DND-41 (cell line): Measurements from ENCODE around the gene EMP2.

ENCODE experiments used
- ATAC-seq: fragments of 200-7000 bp; cut with Tn5 transposase; 3 replicates; pipeline ENCODE4 v1.9.1; 2021; ENCODE audit warnings: low read depth; ENCODE audit not compliant: insufficient read depth
- DNase-seq: peaks from one replicate; pipeline ENCODE4 v3.0.0-alpha.2; 2020
- H2AFZ ChIP-seq: 2 replicates; pipeline ENCODE4 v1.6.0; 2012; ENCODE audit warnings: low read depth, low read length
- H3K27ac ChIP-seq: 2 replicates; pipeline ENCODE4 v1.5.1; 2012; ENCODE audit warnings: low read length, inconsistent platforms
- H3K27me3 ChIP-seq: fragments of 200-600 bp; sonication (generic); 2 replicates; pipeline ENCODE4 v1.6.0; 2012; ENCODE audit warnings: low read length, mild to moderate bottlenecking, inconsistent platforms; ENCODE audit not compliant: insufficient read depth, poor library complexity
- H3K36me3 ChIP-seq: 2 replicates; pipeline ENCODE4 v1.5.1; 2012; ENCODE audit warnings: low read length, inconsistent platforms; ENCODE audit not compliant: insufficient read depth
- H3K4me1 ChIP-seq: 2 replicates; pipeline ENCODE4 v1.5.1; 2012; ENCODE audit warnings: mild to moderate bottlenecking, low read length; ENCODE audit not compliant: insufficient read depth
- H3K4me2 ChIP-seq: 2 replicates; pipeline ENCODE4 v1.6.0; 2012; ENCODE audit warnings: mild to moderate bottlenecking, moderate library complexity, low read length, inconsistent platforms; ENCODE audit not compliant: insufficient read depth
- H3K4me3 ChIP-seq, 2 experiments: fragments of 200-600 bp in 1 of 2; shearing (Covaris generic) in 1 of 2; 2 replicates each; pipeline ENCODE4 v1.5.1; 2012 to 2016; ENCODE audit warnings: inconsistent platforms in 2 of 2, low read length in 2 of 2, mild to moderate bottlenecking in 2 of 2, low read depth in 1 of 2, moderate library complexity in 1 of 2
- H3K79me2 ChIP-seq: 2 replicates; pipeline ENCODE4 v1.6.0; 2012; ENCODE audit warnings: low read length, inconsistent platforms; ENCODE audit not compliant: insufficient read depth
- H3K9ac ChIP-seq: 2 replicates; pipeline ENCODE4 v1.6.0; 2012; ENCODE audit warnings: low read depth, mild to moderate bottlenecking, inconsistent platforms, low read length, moderate library complexity
- H3K9me3 ChIP-seq: 2 replicates; pipeline ENCODE4 v1.5.1; 2012; ENCODE audit warnings: low read length, moderate library complexity, mild to moderate bottlenecking, inconsistent platforms; ENCODE audit not compliant: insufficient read depth, severe bottlenecking
- H4K20me1 ChIP-seq: 2 replicates; pipeline ENCODE4 v1.6.0; 2012; ENCODE audit warnings: low read length; ENCODE audit not compliant: insufficient read depth
- EZH2 ChIP-seq: IDR thresholded peaks from 3 replicates; pipeline ENCODE4 v1.6.1; 2012; ENCODE audit warnings: borderline replicate concordance, low read depth, mild to moderate bottlenecking, moderate library complexity, low read length, inconsistent platforms; ENCODE audit not compliant: severe bottlenecking
- TF ChIP-seq, protein P1 (sequence below): IDR thresholded peaks from 2 replicates; pipeline ENCODE4 v1.5.1; 2012; ENCODE audit warnings: borderline replicate concordance, low read length, moderate library complexity, mild to moderate bottlenecking; ENCODE audit not compliant: poor library complexity, severe bottlenecking; ENCODE audit errors: extremely low read depth

Gene EMP2

DNA sequence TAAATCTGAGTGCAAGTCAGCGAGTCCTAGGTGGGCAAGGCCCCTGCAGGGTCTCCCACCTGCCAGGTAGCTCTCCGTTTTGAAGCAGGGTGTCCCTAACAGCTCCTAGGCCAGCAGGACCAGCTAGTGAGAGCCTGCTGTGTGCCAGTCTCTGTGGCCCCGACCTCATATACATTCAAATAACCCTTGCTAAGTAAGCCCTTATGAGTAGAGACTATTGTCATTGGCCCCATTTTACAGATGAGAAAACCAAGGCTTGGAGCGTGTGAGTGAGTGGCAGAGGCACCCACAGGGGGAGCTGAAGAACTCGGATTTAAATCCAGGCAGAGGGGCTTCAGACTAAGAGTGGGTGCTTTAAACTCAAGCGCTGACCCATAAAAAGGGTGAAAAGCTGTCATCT is 39.7 kb upstream of the EMP2 start:
- Histone ChIP-seq H3K4me1 (no peaks in the 10 kb centered on the region), H3K27ac (no peak overlapping the region), H3K4me3 (no peak overlapping the region), H2AFZ (no peak overlapping the region), H4K20me1 (no peaks in the 10 kb centered on the region), H3K9me3 (no peaks in the 10 kb centered on the region), H3K36me3 (no peaks in the 10 kb centered on the region), H3K27me3 (peaks cover 18% of the 10 kb centered on the region), H3K79me2 (no peaks in the 10 kb centered on the region), H3K4me2 (no peak overlapping the region), H3K9ac (no peak overlapping the region)
- TF ChIP-seq, protein P1, sequence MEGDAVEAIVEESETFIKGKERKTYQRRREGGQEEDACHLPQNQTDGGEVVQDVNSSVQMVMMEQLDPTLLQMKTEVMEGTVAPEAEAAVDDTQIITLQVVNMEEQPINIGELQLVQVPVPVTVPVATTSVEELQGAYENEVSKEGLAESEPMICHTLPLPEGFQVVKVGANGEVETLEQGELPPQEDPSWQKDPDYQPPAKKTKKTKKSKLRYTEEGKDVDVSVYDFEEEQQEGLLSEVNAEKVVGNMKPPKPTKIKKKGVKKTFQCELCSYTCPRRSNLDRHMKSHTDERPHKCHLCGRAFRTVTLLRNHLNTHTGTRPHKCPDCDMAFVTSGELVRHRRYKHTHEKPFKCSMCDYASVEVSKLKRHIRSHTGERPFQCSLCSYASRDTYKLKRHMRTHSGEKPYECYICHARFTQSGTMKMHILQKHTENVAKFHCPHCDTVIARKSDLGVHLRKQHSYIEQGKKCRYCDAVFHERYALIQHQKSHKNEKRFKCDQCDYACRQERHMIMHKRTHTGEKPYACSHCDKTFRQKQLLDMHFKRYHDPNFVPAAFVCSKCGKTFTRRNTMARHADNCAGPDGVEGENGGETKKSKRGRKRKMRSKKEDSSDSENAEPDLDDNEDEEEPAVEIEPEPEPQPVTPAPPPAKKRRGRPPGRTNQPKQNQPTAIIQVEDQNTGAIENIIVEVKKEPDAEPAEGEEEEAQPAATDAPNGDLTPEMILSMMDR: no peak
- TF ChIP-seq EZH2: no peak
- DNase-seq: no peak
- ATAC-seq: no peak

DNA sequence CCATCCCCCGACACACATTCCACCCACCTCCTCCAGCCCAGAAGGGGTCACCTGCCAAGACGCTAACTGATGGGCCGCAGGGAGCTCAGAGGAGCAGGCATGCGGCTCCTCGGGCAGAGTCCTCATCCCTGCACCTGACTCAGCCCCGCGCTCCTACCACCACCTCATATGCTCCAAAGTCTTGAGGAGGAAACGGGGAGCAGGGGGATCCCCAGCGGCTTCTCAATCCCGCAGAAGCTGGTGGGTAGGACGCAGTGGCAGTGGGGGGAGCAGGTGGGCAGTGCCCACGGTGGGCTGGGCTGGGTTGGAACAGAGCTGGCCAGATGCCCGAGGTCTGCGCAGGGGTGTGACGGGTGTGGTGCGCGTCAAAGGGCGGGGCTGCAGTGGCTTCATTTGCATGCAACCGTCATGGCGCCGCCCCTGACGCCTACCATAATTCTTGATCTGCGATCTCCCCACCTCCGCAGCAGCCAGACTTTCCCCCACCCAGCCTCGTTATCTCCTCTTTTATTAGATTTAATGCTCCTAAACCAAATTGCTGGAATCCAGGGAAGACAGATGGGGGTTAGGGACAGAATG is 39.0 kb upstream of the EMP2 start:
- H3K27me3 ChIP-seq: peaks cover 18% of the 10 kb centered on the region
- no peaks in the 10 kb centered on the region for H3K79me2 ChIP-seq
- H3K4me3 ChIP-seq: no peak overlapping the region
- H3K4me1 ChIP-seq: no peaks in the 10 kb centered on the region
- ATAC-seq: no peak
- no peak for DNase-seq
- TF ChIP-seq, protein P1: no peak
- TF ChIP-seq EZH2: no peak
- no peaks in the 10 kb centered on the region for H4K20me1 ChIP-seq
- no peak overlapping the region for H3K9ac ChIP-seq
- no peaks in the 10 kb centered on the region for H3K36me3 ChIP-seq
- H3K4me2 ChIP-seq: no peak overlapping the region
- no peak overlapping the region for H2AFZ ChIP-seq
- no peak overlapping the region for H3K27ac ChIP-seq
- no peaks in the 10 kb centered on the region for H3K9me3 ChIP-seq

DNA sequence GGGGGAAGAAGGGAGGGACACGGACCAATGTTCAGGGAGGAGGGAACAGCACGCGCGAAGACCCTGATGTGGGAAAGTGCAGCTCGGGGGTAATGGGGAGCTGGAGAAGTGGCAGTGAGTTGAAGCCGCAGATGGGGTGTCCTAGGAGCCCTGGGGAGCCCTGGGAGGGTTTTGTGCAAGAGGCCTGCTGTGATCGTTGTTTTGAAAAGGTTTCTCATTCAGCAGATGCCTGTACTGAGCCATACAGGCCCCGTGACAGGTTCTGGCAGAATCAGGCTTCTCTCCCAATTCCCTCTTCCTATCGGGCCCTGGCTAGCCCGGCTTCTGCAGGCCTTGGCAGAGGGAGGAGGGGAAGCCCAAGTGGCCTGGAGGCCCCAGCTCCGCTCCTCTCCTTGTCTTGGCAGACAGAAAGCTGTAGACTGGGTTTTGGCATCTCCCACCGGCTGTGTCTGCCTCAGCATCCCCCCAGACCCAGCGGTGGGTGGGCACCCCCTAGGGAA is 38.4 kb upstream of the EMP2 start:
- H3K27ac ChIP-seq: no peak overlapping the region
- H3K79me2 ChIP-seq: no peaks in the 10 kb centered on the region
- no peaks in the 10 kb centered on the region for H3K4me1 ChIP-seq
- no peak overlapping the region for H3K9ac ChIP-seq
- H3K4me3 ChIP-seq: no peak overlapping the region
- H3K9me3 ChIP-seq: no peaks in the 10 kb centered on the region
- no peaks in the 10 kb centered on the region for H4K20me1 ChIP-seq
- no peak for DNase-seq
- no peak for TF ChIP-seq EZH2
- TF ChIP-seq, protein P1: no peak
- no peak overlapping the region for H2AFZ ChIP-seq
- no peaks in the 10 kb centered on the region for H3K36me3 ChIP-seq
- H3K4me2 ChIP-seq: no peak overlapping the region
- no peak for ATAC-seq
- H3K27me3 ChIP-seq: peaks cover 18% of the 10 kb centered on the region
